NCI-H1694 (cell line): ENCODE measurements around the gene XPR1.
A peak's percentile ranks its signal among the peaks of the same experiment; 100 is the strongest.
"Not testable (repeated sequence)": the region's sequence is repeated elsewhere in the genome, so short reads cannot be mapped to it uniquely, and the experiment has no call there.

Experiments
- DNase-seq: peaks from one replicate; lab custom pipeline; 2025; lab: John Stamatoyannopoulos, UW

The XPR1 gene

GRCh38 chr1:180722586-180722985 lies 90.8 kb downstream of the XPR1 start:
- DNase-seq, result no peak

GRCh38 chr1:180724055-180724454 lies 92.2 kb downstream of the XPR1 start:
- DNase-seq, result no peak

GRCh38 chr1:180726024-180726423 lies 94.2 kb downstream of the XPR1 start:
- DNase-seq, result not testable (repeated sequence)

- DNase-seq, result not testable (repeated sequence)
Measured at GRCh38 chr1:180727751-180728150, 95.9 kb downstream of the XPR1 start.

GRCh38 chr1:180728472-180729106 lies 96.8 kb downstream of the XPR1 start:
- DNase-seq, result no peak

GRCh38 chr1:180731131-180731530 lies 99.3 kb downstream of the XPR1 start:
- no peak for DNase-seq

- DNase-seq, result no peak
Measured at GRCh38 chr1:180732866-180733265, 101.0 kb downstream of the XPR1 start.

GRCh38 chr1:180734366-180734765 lies 102.5 kb downstream of the XPR1 start:
- no peak for DNase-seq

- no peak for DNase-seq
Measured at GRCh38 chr1:180742663-180743062, 110.8 kb downstream of the XPR1 start.

GRCh38 chr1:180743868-180744267 lies 112.0 kb downstream of the XPR1 start:
- DNase-seq, result no peak

- DNase-seq, result no peak
Measured at GRCh38 chr1:180745098-180745497, 113.3 kb downstream of the XPR1 start.

GRCh38 chr1:180751921-180752320 lies 120.1 kb downstream of the XPR1 start:
- DNase-seq, result no peak

- DNase-seq, result no peak
Measured at GRCh38 chr1:180754453-180754852, 122.6 kb downstream of the XPR1 start.

GRCh38 chr1:180757657-180758056 lies 125.8 kb downstream of the XPR1 start:
- no peak for DNase-seq

- DNase-seq, result no peak
Measured at GRCh38 chr1:180762796-180763195, 131.0 kb downstream of the XPR1 start.

GRCh38 chr1:180765151-180765550 lies 133.3 kb downstream of the XPR1 start:
- DNase-seq, result no peak

GRCh38 chr1:180769889-180770288 lies 138.1 kb downstream of the XPR1 start:
- DNase-seq, result no peak

GRCh38 chr1:180773210-180773865 lies 141.5 kb downstream of the XPR1 start:
- DNase-seq, result no peak

- DNase-seq, result no peak
Measured at GRCh38 chr1:180775801-180776200, 144.0 kb downstream of the XPR1 start.

GRCh38 chr1:180777072-180777689 lies 145.4 kb downstream of the XPR1 start:
- DNase-seq, result no peak

GRCh38 chr1:180778782-180779398 lies 147.1 kb downstream of the XPR1 start:
- peak; percentile 8 for DNase-seq

- DNase-seq, result no peak
Measured at GRCh38 chr1:180779584-180779983, 147.8 kb downstream of the XPR1 start.

- no peak for DNase-seq
Measured at GRCh38 chr1:180781718-180782117, 149.9 kb downstream of the XPR1 start.
